ENCODE data around the gene KDM6A. TPM values are rescaled to one million over a fixed set of nuclear protein-coding genes. Genes with fewer than 3 reads are reported as not detected.
A peak's percentile ranks its signal among the peaks of the same experiment; 100 is the strongest.
"Not testable (repeated sequence)": the region's sequence is repeated elsewhere in the genome, so short reads cannot be mapped to it uniquely, and the experiment has no call there.

KDM6A gene
- polyA plus RNA-seq, 1 donor (not counting 4 experiments of a cell fraction or from before 2014, with no cell fraction given), result 64.2 TPM

DNA sequence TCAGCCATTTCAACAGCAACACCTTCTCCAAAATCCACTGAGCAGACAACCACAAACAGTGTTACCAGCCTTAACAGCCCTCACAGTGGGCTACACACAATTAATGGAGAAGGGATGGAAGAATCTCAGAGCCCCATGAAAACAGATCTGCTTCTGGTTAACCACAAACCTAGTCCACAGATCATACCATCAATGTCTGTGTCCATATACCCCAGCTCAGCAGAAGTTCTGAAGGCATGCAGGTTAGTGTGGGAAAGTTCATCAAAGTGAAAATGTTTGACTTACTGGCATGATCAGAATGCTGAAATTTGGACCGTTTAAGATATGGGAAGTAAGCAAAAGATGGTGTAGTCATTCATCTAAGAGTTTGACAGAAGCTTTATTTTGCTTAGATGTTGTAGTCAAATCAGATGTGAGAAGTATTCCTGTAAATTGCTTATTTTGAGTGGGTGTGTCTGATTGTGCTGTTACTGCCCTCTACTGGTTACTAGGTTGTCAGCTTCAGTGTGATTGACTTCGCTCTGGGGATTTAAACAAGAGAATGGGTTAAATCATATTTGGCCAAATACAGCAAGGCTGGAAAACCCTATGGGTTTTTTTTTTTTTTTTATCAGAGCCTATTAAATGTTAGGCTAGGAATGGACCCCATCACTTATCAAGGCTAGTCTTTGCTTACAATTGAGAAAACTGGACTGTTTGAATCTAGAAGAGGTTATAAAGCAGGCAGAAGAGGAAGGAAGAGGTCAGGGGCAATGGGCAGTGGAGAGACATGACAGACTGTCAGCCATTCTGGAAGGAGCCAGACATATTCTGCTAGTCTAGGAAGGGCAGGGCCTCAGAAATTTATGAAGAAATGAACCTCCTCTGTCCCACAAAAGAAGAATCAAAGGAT is 197.4 kb downstream of the KDM6A start:
- dilution Hi-C loops (cut with MboI; ENCODE audit: extremely low pct_ligation_motif_present, low sequenced_read_pairs), result no loop called here
- no peak overlapping the region for H3K4me2 ChIP-seq (ENCODE audit: control insufficient read depth, extremely low read depth, insufficient read depth, low read depth, low read length)
- H3K4me1 ChIP-seq (ENCODE audit: control insufficient read depth, extremely low read depth, insufficient read depth, low read length), result no peaks in the 10 kb centered on the region
- H3K4me3 ChIP-seq (ENCODE audit: control insufficient read depth in 2 of 3, extremely low read depth in 1 of 3, insufficient read depth in 2 of 3, low read depth in 1 of 3, low read length in 3 of 3), result no peak overlapping the region
- no peak overlapping the region for H3K9ac ChIP-seq (ENCODE audit: control insufficient read depth, extremely low read depth, insufficient read depth, low read length)
- H3K9me3 ChIP-seq (ENCODE audit: control insufficient read depth, low read depth, low read length), result no peaks in the 10 kb centered on the region
- no peak overlapping the region for H2AFZ ChIP-seq (ENCODE audit: control insufficient read depth, low read length)
- no peak for TF ChIP-seq EZH2 (IDR thresholded peaks at IDR 0.05; ENCODE audit: low read length)
- TF ChIP-seq, protein P1, sequence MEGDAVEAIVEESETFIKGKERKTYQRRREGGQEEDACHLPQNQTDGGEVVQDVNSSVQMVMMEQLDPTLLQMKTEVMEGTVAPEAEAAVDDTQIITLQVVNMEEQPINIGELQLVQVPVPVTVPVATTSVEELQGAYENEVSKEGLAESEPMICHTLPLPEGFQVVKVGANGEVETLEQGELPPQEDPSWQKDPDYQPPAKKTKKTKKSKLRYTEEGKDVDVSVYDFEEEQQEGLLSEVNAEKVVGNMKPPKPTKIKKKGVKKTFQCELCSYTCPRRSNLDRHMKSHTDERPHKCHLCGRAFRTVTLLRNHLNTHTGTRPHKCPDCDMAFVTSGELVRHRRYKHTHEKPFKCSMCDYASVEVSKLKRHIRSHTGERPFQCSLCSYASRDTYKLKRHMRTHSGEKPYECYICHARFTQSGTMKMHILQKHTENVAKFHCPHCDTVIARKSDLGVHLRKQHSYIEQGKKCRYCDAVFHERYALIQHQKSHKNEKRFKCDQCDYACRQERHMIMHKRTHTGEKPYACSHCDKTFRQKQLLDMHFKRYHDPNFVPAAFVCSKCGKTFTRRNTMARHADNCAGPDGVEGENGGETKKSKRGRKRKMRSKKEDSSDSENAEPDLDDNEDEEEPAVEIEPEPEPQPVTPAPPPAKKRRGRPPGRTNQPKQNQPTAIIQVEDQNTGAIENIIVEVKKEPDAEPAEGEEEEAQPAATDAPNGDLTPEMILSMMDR (optimal IDR thresholded peaks at IDR 0.05 in 1 of 3, IDR thresholded peaks at IDR 0.05 in 1 of 3, conservative IDR thresholded peaks at IDR 0.05 in 1 of 3; ENCODE audit: extremely low read depth in 1 of 3, insufficient read depth in 2 of 3, low read length in 3 of 3), result peak; percentile 57 to 76 (median 72)
- peaks cover 3% of the 10 kb centered on the region for H4K20me1 ChIP-seq (ENCODE audit: control insufficient read depth, extremely low read depth, insufficient read depth, low read length)
- DNase-seq (ENCODE audit: low read depth, low spot score) (no peak), FAIRE-seq (peak; percentile 78)
- no peak overlapping the region for H3K27ac ChIP-seq (ENCODE audit: control insufficient read depth, insufficient read depth, low read length)
- peaks cover 46% of the 10 kb centered on the region for H3K79me2 ChIP-seq (ENCODE audit: control insufficient read depth, insufficient read depth, low read length)
- H3K9me1 ChIP-seq (ENCODE audit: control insufficient read depth, extremely low read depth, insufficient read depth, low read length), result no peaks in the 10 kb centered on the region
- H3K27me3 ChIP-seq (ENCODE audit: control insufficient read depth, extremely low read depth, insufficient read depth, low read length), result no peaks in the 10 kb centered on the region
- H3K36me3 ChIP-seq (ENCODE audit: control insufficient read depth in 2 of 2, extremely low read depth in 1 of 2, insufficient read depth in 2 of 2, low read length in 2 of 2), result peaks cover 19 to 20% of the 10 kb centered on the region in 2 experiments

DNA sequence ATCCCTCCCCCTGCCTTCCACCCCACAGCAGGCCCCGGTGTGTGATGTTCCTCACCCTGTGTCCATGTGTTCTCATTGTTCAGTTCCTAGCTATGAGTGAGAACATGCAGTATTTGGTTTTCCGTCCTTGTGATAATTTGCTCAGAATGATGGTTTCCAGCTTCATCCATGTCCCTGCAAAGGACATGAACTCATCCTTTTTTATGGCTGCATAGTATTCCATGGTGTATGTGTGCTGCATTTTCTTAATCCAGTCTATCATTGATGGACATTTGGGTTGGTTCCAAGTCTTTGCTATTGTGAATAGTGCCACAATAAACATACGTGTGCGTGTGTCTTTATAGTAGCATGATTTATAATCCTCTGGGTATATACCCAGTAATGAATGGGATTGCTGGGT is 200.0 kb downstream of the KDM6A start:
- H3K27ac ChIP-seq (ENCODE audit: control insufficient read depth, insufficient read depth, low read length); H3K4me3 ChIP-seq (ENCODE audit: control insufficient read depth in 2 of 3, extremely low read depth in 1 of 3, insufficient read depth in 2 of 3, low read depth in 1 of 3, low read length in 3 of 3); H4K20me1 ChIP-seq (ENCODE audit: control insufficient read depth, extremely low read depth, insufficient read depth, low read length); H3K9ac ChIP-seq (ENCODE audit: control insufficient read depth, extremely low read depth, insufficient read depth, low read length); H3K27me3 ChIP-seq (ENCODE audit: control insufficient read depth, extremely low read depth, insufficient read depth, low read length); H3K4me1 ChIP-seq (ENCODE audit: control insufficient read depth, extremely low read depth, insufficient read depth, low read length); H3K4me2 ChIP-seq (ENCODE audit: control insufficient read depth, extremely low read depth, insufficient read depth, low read depth, low read length); H3K9me1 ChIP-seq (ENCODE audit: control insufficient read depth, extremely low read depth, insufficient read depth, low read length); H3K9me3 ChIP-seq (ENCODE audit: control insufficient read depth, low read depth, low read length); DNase-seq (ENCODE audit: low read depth, low spot score); dilution Hi-C loops (cut with MboI; ENCODE audit: extremely low pct_ligation_motif_present, low sequenced_read_pairs); FAIRE-seq; H2AFZ ChIP-seq (ENCODE audit: control insufficient read depth, low read length): not testable (repeated sequence)
- H3K36me3 ChIP-seq (ENCODE audit: control insufficient read depth in 2 of 2, extremely low read depth in 1 of 2, insufficient read depth in 2 of 2, low read length in 2 of 2), result peaks cover 18 to 20% of the 10 kb centered on the region in 2 experiments
- H3K79me2 ChIP-seq (ENCODE audit: control insufficient read depth, insufficient read depth, low read length), result peaks cover 44% of the 10 kb centered on the region
